NB4 (cell line): ENCODE results near the gene VENTX.

Experiments used
- CTCF ChIP-seq: IDR thresholded peaks from one replicate; pipeline ENCODE4 v1.5.1; 2012; ENCODE audit warnings: low read depth, low read length
- POLR2A ChIP-seq: IDR thresholded peaks from 2 replicates; pipeline ENCODE4 v1.6.1; 2011; ENCODE audit warnings: mild to moderate bottlenecking; ENCODE audit not compliant: insufficient read length; ENCODE audit errors: extremely low read depth

- no peak for TF ChIP-seq CTCF
- no peak for TF ChIP-seq POLR2A
Measured at GRCh38 chr10:133281628-133282372, 44.1 kb downstream of the VENTX start.
